ENCODE measurements around the gene TCF4.

Gene TCF4

GRCh38 chr18:55314615-55315237, 273.3 kb downstream of the TCF4 start:
- no peak for DNase-seq

DNA sequence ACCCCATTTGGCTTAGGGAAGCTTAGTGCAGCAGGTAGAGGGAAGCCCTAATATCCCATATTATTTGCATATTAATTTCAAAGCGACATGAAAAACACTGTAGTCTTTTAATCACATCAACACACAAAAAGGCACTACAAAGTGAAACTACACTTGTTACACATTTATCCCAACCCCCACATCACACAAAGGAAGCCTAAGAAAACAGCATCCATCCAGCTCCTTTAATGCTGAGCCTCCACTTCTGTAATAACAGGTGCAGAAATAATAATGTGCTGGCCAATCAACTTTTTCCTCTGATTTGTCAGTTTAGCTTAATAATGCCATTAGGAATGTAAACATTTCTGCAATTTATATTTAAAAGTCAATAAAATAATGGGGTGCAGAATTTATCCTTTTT, 274.0 kb downstream of the TCF4 start:
- no peak for DNase-seq

DNA sequence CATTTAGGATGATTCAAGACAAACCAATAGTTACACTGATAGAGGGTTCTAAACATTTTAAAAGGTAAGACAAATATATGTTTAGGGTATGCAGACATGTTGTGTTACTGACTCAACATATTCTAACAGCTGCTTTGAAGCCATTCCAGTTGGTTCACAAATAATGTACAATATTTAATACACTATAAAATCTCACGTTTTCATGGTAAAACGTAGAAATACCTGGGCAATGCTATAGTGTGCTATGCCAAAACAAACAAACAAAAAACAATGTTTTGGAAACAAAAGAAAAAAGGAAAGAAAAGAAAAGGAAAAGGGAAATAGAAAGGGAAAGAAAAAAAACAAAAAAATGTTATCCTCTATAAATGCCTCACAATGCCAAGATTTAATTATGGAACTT, 277.1 kb downstream of the TCF4 start:
- DNase-seq = no peak

DNA sequence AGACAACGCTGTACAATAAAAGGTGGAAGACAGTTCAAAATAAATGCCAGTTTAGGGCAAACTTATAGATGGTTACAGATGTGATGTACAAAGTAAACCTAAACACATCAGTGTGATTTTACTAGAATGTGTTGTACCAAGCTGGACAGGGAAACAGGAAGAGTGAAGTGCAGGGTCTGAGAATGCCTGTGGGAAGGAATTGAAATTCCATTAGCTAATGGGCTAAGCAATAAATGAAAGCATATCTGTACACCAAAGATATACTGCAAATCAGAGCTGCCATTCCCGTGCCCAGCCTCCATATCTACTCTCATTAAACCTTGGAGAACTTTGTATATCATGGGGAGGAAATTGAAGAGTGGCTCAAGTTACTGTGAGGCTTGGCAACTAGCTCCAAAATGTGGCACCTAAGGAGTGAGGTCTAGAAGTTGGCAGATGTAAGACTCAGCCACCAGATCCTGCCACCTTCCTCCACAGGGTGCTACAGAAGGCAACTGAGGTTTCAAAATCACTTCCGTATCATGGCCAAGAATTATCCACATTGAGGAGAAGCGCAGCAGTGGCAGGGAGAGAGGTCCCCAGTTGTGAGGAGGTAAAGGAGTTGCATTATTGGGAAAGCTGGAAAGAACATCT, 277.8 kb downstream of the TCF4 start:
- DNase-seq = no peak

GRCh38 chr18:55309249-55309648, 278.7 kb downstream of the TCF4 start:
- DNase-seq = no peak

- DNase-seq = no peak
Observed at GRCh38 chr18:55307505-55307904, 280.5 kb downstream of the TCF4 start.

DNA sequence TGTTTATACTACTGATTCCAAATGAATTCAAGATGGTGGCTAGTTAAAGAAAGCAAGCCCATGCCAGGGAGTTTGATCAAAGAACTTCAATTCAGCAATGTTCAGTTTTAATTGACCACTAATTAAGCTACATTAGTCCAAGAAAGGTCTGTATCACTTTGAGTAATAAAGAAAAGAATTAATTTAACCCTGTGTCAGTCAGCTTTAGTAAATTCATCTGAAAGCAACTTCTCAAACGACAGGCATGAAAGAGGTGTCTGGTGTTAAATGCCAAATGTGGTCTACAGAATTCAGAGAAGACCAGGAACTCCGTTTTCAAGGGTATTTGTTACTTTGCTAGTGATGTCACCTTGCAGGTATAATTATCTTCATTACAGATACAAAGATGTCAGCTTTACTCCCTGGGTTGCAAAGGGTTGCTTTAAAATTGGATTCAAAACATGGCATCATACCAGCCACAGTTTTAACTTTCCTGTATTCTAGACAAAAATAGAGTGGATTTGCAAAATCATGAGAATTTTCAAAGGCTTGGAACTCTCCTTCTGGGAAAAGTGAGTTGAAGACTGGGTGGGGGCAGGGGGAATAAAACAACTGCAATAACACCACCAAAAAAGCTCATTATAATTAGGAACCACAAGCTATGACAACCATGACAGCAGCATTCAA, 281.5 kb downstream of the TCF4 start:
- DNase-seq = no peak

GRCh38 chr18:55302167-55302833, 285.7 kb downstream of the TCF4 start:
- DNase-seq = no peak

DNA sequence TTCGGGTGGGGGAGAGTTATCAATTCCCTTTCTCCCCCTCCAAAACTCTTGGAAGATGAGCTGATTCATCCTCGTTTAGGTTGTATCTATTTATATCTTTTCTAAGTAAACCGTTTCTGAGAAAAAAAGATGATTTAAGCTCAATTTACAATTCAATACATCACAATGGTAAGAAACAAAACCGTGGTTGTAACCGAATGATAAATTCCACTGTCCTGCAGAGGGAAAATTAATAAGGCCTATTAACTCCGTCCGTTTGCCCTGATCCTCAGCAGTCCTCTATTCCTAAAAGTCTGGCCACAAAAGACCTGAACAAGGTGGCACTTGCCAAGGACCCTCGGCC, 286.2 kb downstream of the TCF4 start:
- DNase-seq = no peak

GRCh38 chr18:55300936-55301531, 287.0 kb downstream of the TCF4 start:
- no peak for DNase-seq

DNA sequence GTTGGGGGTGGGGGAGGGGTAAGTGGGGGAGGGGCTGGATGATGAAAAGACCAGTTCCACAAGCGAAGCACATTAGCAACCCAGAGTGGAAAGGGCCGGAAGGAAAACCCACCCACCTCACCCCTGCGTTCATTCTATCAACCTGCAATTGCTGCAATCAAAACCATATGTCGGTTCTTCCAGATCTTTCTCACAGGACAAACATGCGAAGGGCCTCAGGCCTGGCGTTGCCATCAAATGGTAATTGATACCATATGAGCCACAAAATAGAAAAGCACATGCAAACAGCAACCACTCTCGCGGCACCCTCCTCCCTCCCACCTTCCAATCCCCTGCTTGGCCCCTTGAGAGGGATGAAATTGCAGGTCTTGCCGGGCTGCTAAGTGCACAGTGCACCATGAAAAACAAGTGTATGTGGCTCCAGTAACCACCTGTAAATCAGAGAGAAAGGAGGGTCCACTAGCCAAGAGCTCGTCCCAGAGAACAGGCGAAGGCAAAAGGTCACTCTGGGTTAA, 287.5 kb downstream of the TCF4 start:
- no peak for DNase-seq

DNA sequence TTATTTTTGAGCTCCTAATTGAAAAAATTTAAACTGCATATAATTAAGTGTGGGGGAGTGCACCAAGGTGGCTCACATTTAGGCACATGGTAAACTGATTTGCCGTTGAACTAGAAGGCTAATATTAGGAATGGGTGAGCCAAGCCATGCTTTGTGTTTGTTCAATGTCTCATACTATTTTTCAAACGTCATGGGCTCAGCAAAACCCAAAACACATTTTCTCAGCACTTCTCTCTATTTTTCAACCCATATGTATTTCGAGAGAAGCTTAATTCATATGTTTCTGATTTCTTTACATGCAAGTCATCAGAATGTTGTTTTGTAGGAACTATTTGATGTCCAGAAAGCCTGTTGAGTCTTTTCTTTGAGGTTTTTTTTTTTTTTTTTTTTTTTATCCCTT, 291.2 kb downstream of the TCF4 start:
- no peak for DNase-seq

DNA sequence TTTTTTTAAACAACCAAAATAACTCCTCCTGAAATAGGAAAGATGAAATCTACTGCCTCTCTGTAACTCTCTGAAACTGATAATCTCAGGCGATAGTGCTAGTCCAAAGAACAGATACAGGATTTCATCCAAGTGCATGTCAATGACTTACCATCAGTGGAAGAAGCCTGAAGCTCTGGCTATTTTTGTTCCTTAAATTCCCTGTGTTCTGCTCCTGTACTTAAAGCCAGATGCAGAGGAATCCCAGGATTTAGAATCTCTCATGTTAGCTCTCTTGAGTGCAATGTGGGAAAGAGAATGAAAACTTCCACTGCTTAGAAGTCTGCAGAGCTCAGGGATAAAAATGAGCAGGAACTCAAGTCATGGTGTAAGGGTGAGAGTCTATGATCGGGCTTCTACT, 291.9 kb downstream of the TCF4 start:
- DNase-seq = no peak

DNA sequence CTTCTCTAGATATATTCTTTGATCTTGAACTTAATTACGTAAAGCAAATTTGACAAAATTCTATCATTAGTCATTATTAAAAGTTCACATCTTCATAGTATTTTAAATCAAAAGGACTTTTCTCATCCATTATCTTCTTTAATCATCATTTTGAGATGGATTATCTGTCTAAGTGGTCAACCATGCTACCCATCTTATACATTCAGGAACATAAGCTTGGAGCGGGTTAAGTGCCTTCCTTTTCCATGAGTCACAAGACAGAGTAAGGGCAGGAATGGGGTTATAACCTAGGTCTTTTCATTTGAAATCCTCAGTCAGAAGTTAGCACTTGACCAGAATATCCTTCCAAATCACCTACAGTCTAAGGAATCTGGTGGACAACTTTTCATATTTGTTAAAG, 297.1 kb downstream of the TCF4 start:
- DNase-seq = no peak

- DNase-seq = no peak
Observed at GRCh38 chr18:55289775-55290174, 298.2 kb downstream of the TCF4 start.

DNA sequence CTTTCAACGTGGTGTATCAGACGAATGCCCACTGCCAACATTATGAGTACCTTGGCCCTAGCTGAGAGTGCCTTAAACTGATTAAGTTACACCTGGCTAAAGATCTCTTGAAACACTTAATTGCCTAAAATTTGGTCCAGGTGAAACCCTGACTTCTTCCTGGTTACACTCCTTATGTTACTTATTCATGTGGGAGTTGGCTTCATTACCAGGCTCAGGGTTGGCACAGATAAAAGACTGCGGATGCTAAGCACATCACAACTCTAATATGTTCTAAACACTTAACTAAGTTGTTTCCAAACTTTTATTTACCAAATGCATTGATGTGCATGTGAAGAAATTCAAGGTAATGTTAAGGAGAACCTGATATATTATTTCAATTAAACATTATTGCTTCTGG, 298.9 kb downstream of the TCF4 start:
- DNase-seq = no peak

DNA sequence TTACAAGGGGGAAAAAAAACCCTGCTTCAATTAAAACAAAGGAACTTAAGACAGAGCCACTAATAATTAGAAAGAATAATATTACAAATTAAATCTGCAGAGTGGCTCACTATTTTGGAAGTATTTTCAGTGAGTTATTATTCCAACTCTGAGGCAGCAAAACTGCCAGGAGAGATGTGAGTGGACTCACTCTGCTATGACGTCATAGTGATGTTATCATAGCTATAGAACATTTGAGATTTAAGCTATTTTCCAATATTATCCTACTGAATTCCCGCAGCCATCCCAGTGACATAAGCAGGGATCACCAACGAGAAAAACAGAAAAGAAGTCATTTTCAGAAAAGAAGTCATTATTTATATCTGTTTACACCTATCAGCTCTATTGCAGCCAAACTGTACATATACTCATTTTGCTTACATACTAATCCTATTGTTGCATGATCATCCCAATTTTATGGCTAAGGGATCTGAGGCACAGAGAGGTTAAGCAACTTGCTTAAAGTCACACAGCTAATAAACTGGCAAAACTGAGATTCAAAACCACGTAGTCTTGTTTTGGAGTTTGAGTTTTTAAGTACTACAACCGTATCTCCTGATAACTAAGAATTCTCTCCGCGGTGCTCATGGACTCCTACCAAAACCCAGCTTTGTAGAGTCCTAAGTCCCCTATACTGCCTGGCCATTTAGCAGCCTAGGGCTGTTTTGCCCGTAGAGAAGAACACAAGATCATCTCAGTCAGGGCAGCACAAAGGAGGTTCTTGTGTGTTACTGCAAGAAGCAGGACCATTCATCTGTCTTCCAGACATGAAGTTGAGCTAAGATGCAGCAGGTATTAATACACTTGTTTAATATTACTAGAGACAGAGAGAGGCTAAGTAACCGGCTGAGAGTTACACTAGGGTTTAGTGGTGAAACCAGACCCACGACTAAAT, 299.8 kb downstream of the TCF4 start:
- DNase-seq = no peak

DNA sequence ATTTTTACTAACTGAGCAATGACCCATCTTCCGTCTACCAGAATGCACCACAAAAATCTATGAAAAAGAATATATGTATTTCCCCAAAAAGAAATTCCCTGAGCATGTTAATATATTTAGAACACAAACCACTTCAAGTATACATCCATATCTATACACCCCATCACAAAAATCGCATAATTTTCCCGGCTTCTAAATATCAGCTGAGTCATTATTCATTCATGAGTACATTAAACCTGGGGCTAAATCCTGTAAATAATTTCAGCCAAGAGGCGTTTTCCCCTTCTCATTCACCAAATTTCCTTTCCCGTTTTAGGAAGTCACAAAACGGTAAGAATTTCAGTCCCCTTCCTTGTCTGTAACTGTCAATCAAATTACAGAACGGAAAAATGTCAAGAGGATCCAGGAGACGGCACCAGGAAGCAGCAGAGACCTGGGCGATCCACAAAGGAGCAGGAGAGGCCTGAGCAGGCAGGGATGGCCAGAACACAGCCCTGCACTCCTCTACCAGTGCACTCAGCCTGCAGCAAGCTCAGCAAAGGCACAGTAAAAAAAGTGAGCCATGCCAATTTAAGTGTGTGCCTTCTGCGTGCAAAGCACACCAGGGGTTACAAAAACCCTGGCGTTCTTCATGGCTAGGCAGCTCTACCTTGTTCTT, 300.7 kb downstream of the TCF4 start:
- no peak for DNase-seq

DNA sequence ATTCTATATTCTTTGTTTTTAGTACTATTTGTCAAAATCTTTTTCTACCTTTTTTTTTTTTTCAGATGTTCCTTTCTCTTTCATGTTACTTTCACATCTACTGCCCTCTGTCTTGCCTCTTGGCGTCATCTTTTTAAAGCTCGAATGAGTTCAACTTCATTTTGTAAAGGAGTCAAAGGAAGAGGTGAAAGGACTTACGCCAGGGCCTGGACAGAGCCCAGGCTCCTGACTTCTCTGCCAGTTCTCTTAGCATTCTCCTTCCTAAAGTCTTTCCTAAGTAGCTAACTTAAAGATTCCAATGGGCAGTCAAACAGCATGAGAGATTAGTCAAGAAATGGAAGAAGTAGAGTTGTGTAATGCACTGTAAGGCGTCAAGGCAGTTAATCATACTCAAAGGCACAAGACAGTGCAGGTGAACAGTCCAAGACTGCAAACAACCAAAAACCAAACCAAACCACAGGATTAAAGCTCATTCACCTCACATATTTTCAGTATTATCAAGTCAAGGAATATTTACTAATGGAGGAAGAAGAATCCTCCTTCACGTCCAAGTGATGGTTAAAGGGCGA, 301.7 kb downstream of the TCF4 start:
- DNase-seq = no peak

DNA sequence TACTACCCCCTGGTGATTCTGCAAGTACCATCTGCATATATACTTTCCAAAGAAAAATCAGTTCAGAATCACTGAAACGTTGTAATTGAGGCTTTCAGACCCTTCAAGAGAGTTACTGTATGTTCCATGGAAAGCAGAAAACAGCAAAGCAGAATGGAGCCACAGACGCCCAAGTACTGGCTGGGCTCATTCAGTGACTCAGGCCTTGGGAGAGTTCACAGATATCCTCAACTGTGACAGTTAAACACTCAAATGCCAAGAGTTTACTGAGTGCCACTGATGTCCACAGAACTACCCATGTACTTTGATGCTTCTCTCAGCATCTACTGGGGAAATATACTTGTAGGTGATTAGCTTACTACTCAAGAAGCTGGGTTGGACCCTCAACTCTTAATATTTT, 303.4 kb downstream of the TCF4 start:
- DNase-seq = no peak

- DNase-seq = no peak
Observed at GRCh38 chr18:55283309-55283708, 304.7 kb downstream of the TCF4 start.

All from activated CD4-positive, alpha-beta T cell treated with anti-CD3 and anti-CD28 coated beads, Interleukin-2, Interleukin-6, amounts not matched to agents 100 ng/mL and 50 ng/mL, durations not matched to agents 16 hours and 8 hours (primary cell).